Kidney (tissue), 14 donors: ENCODE data around the gene NR2F6. TPM values are rescaled to one million over a fixed set of nuclear protein-coding genes. Genes with fewer than 3 reads are reported as not detected.

Experiments
- DNase-seq, 5 donors: peaks; one replicate each; pipeline ENCODE4 v3.0.0-alpha.2; 2013 to 2020
- FAIRE-seq: peaks from 2 replicates; lab custom pipeline; 2012; peaks lifted over from hg19 to GRCh38; lab: Jason Lieb, UNC
- H3K27ac ChIP-seq, 2 donors: one replicate each; pipeline ENCODE4 v1.7.0; 2013; ENCODE audit warnings: low read depth in 2 of 2, low read length in 2 of 2, inconsistent platforms in 1 of 2
- H3K27me3 ChIP-seq: one replicate; pipeline ENCODE4 v1.7.1; 2013; ENCODE audit warnings: low read length, inconsistent platforms; ENCODE audit not compliant: control insufficient read depth, insufficient read depth
- H3K36me3 ChIP-seq, 3 donors: one replicate each; pipeline versions ENCODE4 v1.7.0 to v1.7.1; 2013; ENCODE audit warnings: low read length in 3 of 3, control low read depth in 1 of 3, inconsistent platforms in 1 of 3; ENCODE audit not compliant: insufficient read depth in 3 of 3, control insufficient read depth in 2 of 3
- H3K4me1 ChIP-seq, 3 donors: one replicate each; pipeline versions ENCODE4 v1.7.0 to v1.7.1; 2013; ENCODE audit warnings: low read length in 3 of 3, inconsistent platforms in 1 of 3, low read depth in 1 of 3; ENCODE audit not compliant: control insufficient read depth in 2 of 3, insufficient read depth in 2 of 3
- H3K4me3 ChIP-seq, 3 donors: one replicate each; pipeline versions ENCODE4 v1.7.0 to v1.8.1; 2013; ENCODE audit warnings: low read length in 3 of 3, control low read depth in 1 of 3, inconsistent platforms in 1 of 3
- H3K9ac ChIP-seq, 3 donors: one replicate each; pipeline versions ENCODE4 v1.7.0 to v1.7.1; 2013; ENCODE audit warnings: low read length in 3 of 3, control low read depth in 1 of 3, inconsistent platforms in 1 of 3
- H3K9me3 ChIP-seq, 3 donors: one replicate each; pipeline versions ENCODE4 v1.7.0 to v1.7.1; 2013; ENCODE audit warnings: low read length in 3 of 3, control low read depth in 1 of 3, inconsistent platforms in 1 of 3; ENCODE audit not compliant: control insufficient read depth in 2 of 3, insufficient read depth in 1 of 3
- CTCF ChIP-seq: IDR thresholded peaks from 3 replicates; pipeline ENCODE4 v1.5.1; 2012; ENCODE audit warnings: mild to moderate bottlenecking, moderate library complexity, borderline replicate concordance; ENCODE audit not compliant: insufficient read depth; ENCODE audit errors: extremely low read depth
- intact Hi-C: fragments of 100-400 bp; cut with DNase I; formaldehyde crosslinking; loops from one replicate; pipeline ENCODE4 v1.11.1; 2022
- polyA plus RNA-seq: library from polyadenylated mRNA; stranded (reverse); fragments of 350-450 nt; fragmentation: Illumina TruSeq; extraction: RNeasy Lipid Tissue Mini Kit (QIAGEN cat#74804); gene quantifications from one replicate; pipeline ENCODE4 v1.2.3, GENCODE V29; 2014; ENCODE audit warnings: low read depth, low replicate concordance; ENCODE audit not compliant: insufficient read depth
- total RNA-seq: library from RNA; stranded (reverse); fragmentation: NEBNext Ultra II Directional; extraction: Animal tissue kit (Norgen Biotek cat#: 25700); gene quantifications from one replicate; pipeline ENCODE4 v1.2.1, GENCODE V29; 2021
- donor health status: control.
- donor health status: control.
- donor health status: control.
- donor health status: control.
- donor health status: control.
- donor health status: DM: yes; HTN: yes; CAD: no.
- donor health status: Normal renal cell carcinoma (clear cell type).

The NR2F6 gene
- total and polyA plus RNA-seq, 2 donors from 2014 or later = 46.8 to 60.2 TPM

- Histone ChIP-seq H3K9ac (no peak overlapping the region), H3K36me3 (peaks cover 3 to 14% (median 8%) of the 10 kb centered on the region in 3 donors), H3K27ac (no peak overlapping the region), H3K27me3 (no peaks in the 10 kb centered on the region), H3K4me1 (no peaks in the 10 kb centered on the region), H3K4me3 (no peak overlapping the region), H3K9me3 (no peaks in the 10 kb centered on the region)
- intact Hi-C loops = no loop called here
- DNase-seq = no peak
- TF ChIP-seq CTCF = no peak
- no peak for FAIRE-seq
Measured at GRCh38 chr19:17206736-17207581, 38.8 kb downstream of the NR2F6 start.

DNA sequence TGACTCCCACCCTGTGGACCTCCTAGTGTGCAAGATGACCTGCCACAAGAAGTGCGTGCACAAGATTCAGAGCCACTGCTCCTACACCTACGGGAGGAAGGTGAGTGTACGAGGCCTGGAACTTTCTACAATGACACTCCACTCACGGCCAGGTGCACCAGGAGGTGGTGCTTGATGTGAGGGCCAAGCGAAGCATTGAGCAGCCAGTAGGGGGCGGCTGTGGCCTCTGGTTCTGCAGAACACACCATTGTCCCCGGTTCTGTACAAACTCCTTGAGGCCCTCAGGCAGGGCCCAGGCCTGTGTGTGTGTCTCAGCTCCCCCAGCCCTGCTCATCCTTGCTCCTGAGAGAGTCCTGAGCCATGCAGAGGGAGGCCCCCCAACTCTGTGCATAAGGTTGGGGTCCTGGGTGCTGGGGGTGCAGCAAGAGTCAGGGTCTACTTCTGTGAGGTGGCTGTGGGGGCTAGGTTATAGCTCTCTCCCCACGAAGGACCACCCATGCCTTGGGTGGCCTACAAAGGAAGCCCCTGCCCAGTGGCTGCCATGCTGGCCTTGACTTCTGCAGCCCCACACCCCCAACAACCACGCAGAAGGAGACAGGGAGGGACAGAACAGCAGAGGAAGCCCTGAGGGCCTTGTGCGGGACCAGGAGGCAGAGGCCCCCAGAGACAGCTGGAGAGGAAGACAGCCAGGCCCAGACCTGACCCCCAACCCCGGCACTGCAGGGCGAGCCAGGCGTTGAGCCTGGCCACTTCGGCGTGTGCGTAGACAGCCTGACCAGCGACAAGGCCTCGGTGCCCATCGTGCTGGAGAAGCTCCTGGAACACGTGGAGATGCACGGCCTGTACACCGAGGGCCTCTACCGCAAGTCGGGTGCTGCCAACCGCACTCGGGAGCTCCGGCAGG, 40.2 kb downstream of the NR2F6 start:
- FAIRE-seq (no peak), DNase-seq (peak in 4 of 5 donors; percentile 59 to 74 (median 65))
- Histone ChIP-seq H3K9me3 (no peaks in the 10 kb centered on the region), H3K36me3 (peaks cover 3 to 21% (median 10%) of the 10 kb centered on the region in 3 donors), H3K4me3 (no peak overlapping the region), H3K27me3 (no peaks in the 10 kb centered on the region), H3K4me1 (no peaks in the 10 kb centered on the region), H3K27ac (no peak overlapping the region), H3K9ac (no peak overlapping the region)
- intact Hi-C loops = no loop called here
- TF ChIP-seq CTCF = peak; percentile 70

DNA sequence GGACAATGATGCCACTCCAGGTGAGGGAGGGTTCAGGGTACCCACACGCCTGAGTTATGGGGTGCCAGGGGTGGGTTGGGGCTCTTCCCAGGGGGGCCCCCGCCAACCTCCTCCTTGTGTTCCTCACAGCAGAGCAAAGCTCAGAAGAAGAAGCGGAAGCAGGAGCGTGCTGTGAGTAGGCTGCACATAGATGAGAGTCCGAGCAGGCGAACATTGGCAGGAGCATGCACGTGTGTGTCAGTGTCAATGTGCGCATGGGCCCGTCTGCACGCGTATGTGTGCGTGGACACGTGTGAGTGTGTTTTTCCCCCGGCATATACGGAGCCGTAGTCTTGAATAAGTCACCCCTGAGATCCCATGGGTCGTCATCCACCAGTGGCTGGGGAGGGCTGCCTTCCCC, 43.0 kb downstream of the NR2F6 start:
- no peak overlapping the region for H3K4me3 ChIP-seq
- H3K9ac ChIP-seq = no peak overlapping the region
- no peak for DNase-seq
- H3K36me3 ChIP-seq = peaks cover 3 to 18% (median 9%) of the 10 kb centered on the region in 3 donors
- FAIRE-seq = no peak
- H3K27ac ChIP-seq = no peak overlapping the region
- H3K9me3 ChIP-seq = no peaks in the 10 kb centered on the region
- intact Hi-C loops = no loop called here
- H3K4me1 ChIP-seq = no peaks in the 10 kb centered on the region
- H3K27me3 ChIP-seq = no peaks in the 10 kb centered on the region
- no peak for TF ChIP-seq CTCF
